ENCODE results near the gene LIN7B.
A peak's percentile ranks its signal among the peaks of the same experiment; 100 is the strongest.

LIN7B gene

GRCh38 chr19:49165865-49166301, 51.7 kb downstream of the LIN7B start:
- no peak for DNase-seq (ENCODE audit: low spot score)

- DNase-seq (ENCODE audit: low spot score), result peak; percentile 3
Measured at GRCh38 chr19:49167857-49168409, 53.8 kb downstream of the LIN7B start.

All from AG20443 (cell line).